ENCODE measurements around the gene REXO4. TPM values are rescaled to one million over a fixed set of nuclear protein-coding genes. Genes with fewer than 3 reads are reported as not detected.

Gene REXO4
- total RNA-seq, 4 donors from 2014 or later, result 15.6 to 37.1 (median 19.4) TPM

GRCh38 chr9:133375116-133375723 is 42.6 kb downstream of the REXO4 start:
- Histone ChIP-seq H3K36me3 (peaks cover 0 to 22% (median 0%) of the 10 kb centered on the region in 3 donors), H3K27me3 (no peaks in the 10 kb centered on the region), H3K4me1 (peaks cover 10 to 51% (median 23%) of the 10 kb centered on the region in 4 donors), H3K4me3 (peak overlapping the region; percentile 94 to 100 (median 98)), H3K27ac (peak overlapping the region; percentile 96 to 100 (median 99)), H3K9me3 (no peaks in the 10 kb centered on the region)
- peak in 2 of 3 donors; percentile 77 to 79 for DNase-seq
- peak; percentile 38 to 61 for TF ChIP-seq POLR2A (IDR thresholded peaks at IDR 0.05)
- TF ChIP-seq, protein P1, sequence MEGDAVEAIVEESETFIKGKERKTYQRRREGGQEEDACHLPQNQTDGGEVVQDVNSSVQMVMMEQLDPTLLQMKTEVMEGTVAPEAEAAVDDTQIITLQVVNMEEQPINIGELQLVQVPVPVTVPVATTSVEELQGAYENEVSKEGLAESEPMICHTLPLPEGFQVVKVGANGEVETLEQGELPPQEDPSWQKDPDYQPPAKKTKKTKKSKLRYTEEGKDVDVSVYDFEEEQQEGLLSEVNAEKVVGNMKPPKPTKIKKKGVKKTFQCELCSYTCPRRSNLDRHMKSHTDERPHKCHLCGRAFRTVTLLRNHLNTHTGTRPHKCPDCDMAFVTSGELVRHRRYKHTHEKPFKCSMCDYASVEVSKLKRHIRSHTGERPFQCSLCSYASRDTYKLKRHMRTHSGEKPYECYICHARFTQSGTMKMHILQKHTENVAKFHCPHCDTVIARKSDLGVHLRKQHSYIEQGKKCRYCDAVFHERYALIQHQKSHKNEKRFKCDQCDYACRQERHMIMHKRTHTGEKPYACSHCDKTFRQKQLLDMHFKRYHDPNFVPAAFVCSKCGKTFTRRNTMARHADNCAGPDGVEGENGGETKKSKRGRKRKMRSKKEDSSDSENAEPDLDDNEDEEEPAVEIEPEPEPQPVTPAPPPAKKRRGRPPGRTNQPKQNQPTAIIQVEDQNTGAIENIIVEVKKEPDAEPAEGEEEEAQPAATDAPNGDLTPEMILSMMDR (IDR thresholded peaks at IDR 0.05), result no peak

- Histone ChIP-seq H3K27me3 (no peaks in the 10 kb centered on the region), H3K4me1 (peaks cover 14 to 57% (median 26%) of the 10 kb centered on the region in 4 donors), H3K27ac (peak overlapping the region; percentile 96 to 100 (median 99)), H3K9me3 (no peaks in the 10 kb centered on the region), H3K36me3 (peaks cover 0 to 28% (median 0%) of the 10 kb centered on the region in 3 donors), H3K4me3 (peak overlapping the region; percentile 94 to 100 (median 98))
- TF ChIP-seq POLR2A (IDR thresholded peaks at IDR 0.05), result no peak
- TF ChIP-seq, protein P1 (IDR thresholded peaks at IDR 0.05), result no peak
- no peak for DNase-seq
Measured at GRCh38 chr9:133374612-133375115, 43.1 kb downstream of the REXO4 start.

GRCh38 chr9:133372144-133372543 is 45.7 kb downstream of the REXO4 start:
- H3K9me3 ChIP-seq, result no peaks in the 10 kb centered on the region
- H3K4me1 ChIP-seq, result peaks cover 18 to 82% (median 33%) of the 10 kb centered on the region in 4 donors
- H3K36me3 ChIP-seq, result peaks cover 0 to 31% (median 0%) of the 10 kb centered on the region in 3 donors
- peak overlapping the region in 3 of 4 donors; percentile 72 to 85 (median 80) for H3K27ac ChIP-seq
- no peaks in the 10 kb centered on the region for H3K27me3 ChIP-seq
- no peak for DNase-seq
- TF ChIP-seq POLR2A (IDR thresholded peaks at IDR 0.05), result no peak
- TF ChIP-seq, protein P1 (IDR thresholded peaks at IDR 0.05), result no peak
- no peak overlapping the region for H3K4me3 ChIP-seq

DNA sequence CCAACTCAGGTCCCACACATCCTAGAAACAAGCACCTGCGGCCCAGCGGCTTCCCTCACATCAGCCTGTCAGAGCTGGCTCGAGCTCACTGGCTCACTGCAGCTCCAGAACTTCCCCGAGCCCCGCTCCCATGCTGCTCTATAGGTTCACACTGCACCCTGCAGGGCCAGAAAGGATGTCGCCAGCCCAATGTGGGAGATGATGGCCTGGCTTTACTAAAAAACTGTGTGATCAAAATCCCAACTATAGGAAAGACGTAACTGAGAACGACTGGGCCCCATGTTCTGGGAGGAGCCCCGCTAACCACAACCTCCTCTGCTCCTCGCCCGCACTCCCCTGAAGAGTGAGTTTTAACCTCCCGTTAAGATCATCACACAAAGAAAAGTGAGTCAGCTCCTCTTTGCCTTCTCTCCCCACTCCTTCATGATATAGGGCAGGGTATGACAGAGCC is 46.5 kb downstream of the REXO4 start:
- no peak for TF ChIP-seq POLR2A (IDR thresholded peaks at IDR 0.05)
- TF ChIP-seq, protein P1 (IDR thresholded peaks at IDR 0.05), result no peak
- H3K4me3 ChIP-seq, result peak overlapping the region in 2 of 4 donors; percentile 12 to 16
- H3K27ac ChIP-seq, result peak overlapping the region; percentile 71 to 85 (median 76)
- peaks cover 0 to 39% (median 0%) of the 10 kb centered on the region in 3 donors for H3K36me3 ChIP-seq
- peaks cover 18 to 82% (median 30%) of the 10 kb centered on the region in 4 donors for H3K4me1 ChIP-seq
- DNase-seq, result peak in 2 of 3 donors; percentile 43 to 59
- H3K9me3 ChIP-seq, result no peaks in the 10 kb centered on the region
- H3K27me3 ChIP-seq, result no peaks in the 10 kb centered on the region

- no peaks in the 10 kb centered on the region for H3K9me3 ChIP-seq
- peak overlapping the region; percentile 71 to 85 (median 76) for H3K27ac ChIP-seq
- no peak for TF ChIP-seq POLR2A (IDR thresholded peaks at IDR 0.05)
- TF ChIP-seq, protein P1 (IDR thresholded peaks at IDR 0.05), result no peak
- H3K36me3 ChIP-seq, result peaks cover 0 to 45% (median 0%) of the 10 kb centered on the region in 3 donors
- peak overlapping the region in 3 of 4 donors; percentile 7 to 16 (median 12) for H3K4me3 ChIP-seq
- peak in 2 of 3 donors; percentile 55 to 71 for DNase-seq
- peaks cover 18 to 82% (median 30%) of the 10 kb centered on the region in 4 donors for H3K4me1 ChIP-seq
- no peaks in the 10 kb centered on the region for H3K27me3 ChIP-seq
Measured at GRCh38 chr9:133370685-133371084, 47.1 kb downstream of the REXO4 start.
